GM12878 (cell line): ENCODE data around the gene WDFY4. TPM values are rescaled to one million over a fixed set of nuclear protein-coding genes. Genes with fewer than 3 reads are reported as not detected.

Experiments used
- BACH1 ChIP-seq: fragments of 450-650 bp; IDR thresholded peaks from 2 replicates; pipeline ENCODE4 v1.6.1; 2017; ENCODE audit warnings: mild to moderate bottlenecking, borderline replicate concordance
- BHLHE40 ChIP-seq, 2 experiments: fragments of 450-650 bp in 1 of 2; IDR thresholded peaks; 2 replicates each; pipeline ENCODE4 v1.6.1; 2011 to 2017; ENCODE audit warnings: low read depth in 2 of 2, borderline replicate concordance in 1 of 2, improper control_type of control experiment in 1 of 2, low read length in 1 of 2, mild to moderate bottlenecking in 1 of 2
- EED ChIP-seq: sonication (generic); IDR thresholded peaks from 2 replicates; pipeline ENCODE4 v1.6.1; 2016; ENCODE audit warnings: antibody characterized with exemption, low read depth
- FOS ChIP-seq: IDR thresholded peaks from 3 replicates; pipeline ENCODE4 v1.6.1; 2011; ENCODE audit warnings: borderline replicate concordance; ENCODE audit not compliant: insufficient read length; ENCODE audit errors: extremely low read depth
- NR2C1 ChIP-seq: fragments of 450-650 bp; IDR thresholded peaks from 2 replicates; pipeline ENCODE4 v1.6.1; 2017; ENCODE audit warnings: antibody characterized with exemption, mild to moderate bottlenecking, moderate library complexity
- NR2F1 ChIP-seq: fragments of 450-650 bp; conservative IDR thresholded peaks from 2 replicates; pipeline ENCODE4 v1.6.1; 2017; ENCODE audit warnings: mild to moderate bottlenecking
- POU2F2 ChIP-seq: IDR thresholded peaks from 3 replicates; pipeline ENCODE4 v1.6.1; 2011; ENCODE audit warnings: low read depth, mild to moderate bottlenecking, low read length, borderline replicate concordance
- SIN3A ChIP-seq: IDR thresholded peaks from 2 replicates; pipeline ENCODE4 v1.6.1; 2012; ENCODE audit warnings: low read depth, low read length, improper control_type of control experiment
- TARDBP ChIP-seq: IDR thresholded peaks from 2 replicates; pipeline ENCODE4 v1.6.1; 2016; ENCODE audit warnings: borderline replicate concordance
- polyA plus RNA-seq, 11 experiments: library from polyadenylated mRNA; depleted of rRNA in 4 of 11; unstranded in 6 of 11; stranded (reverse) in 5 of 11; fragments of >200 nt; fragmentation: Nextera tagmentation in 4 of 11; fragmentation: Illumina TruSeq in 1 of 11; extraction: Ambion mirVana in 4 of 11; extraction: Trizol in 1 of 11; gene quantifications; 1 replicate in 1 of 11; 2 replicates in 10 of 11; pipeline versions ENCODE4 v1.2.1 to v1.2.3, GENCODE V29; 2011 to 2016; ENCODE audit warnings: inconsistent platforms in 2 of 11, missing spikeins in 2 of 11, low read depth in 1 of 11
- total RNA-seq, 4 experiments: library from RNA; depleted of rRNA in 3 of 4; stranded (reverse); fragments of >200 nt in 3 of 4; fragmentation: Illumina TruSeq in 1 of 4; extraction: Trizol in 1 of 4; gene quantifications; 2 replicates each; pipeline versions ENCODE4 v1.2.1 to v1.2.3, GENCODE V29; 2013 to 2021
- TF ChIP-seq, protein P1 (sequence below): IDR thresholded peaks from 2 replicates; pipeline ENCODE4 v1.6.1; 2012; ENCODE audit warnings: mild to moderate bottlenecking, low read depth, low read length

Gene WDFY4
- total and polyA plus RNA-seq, 10 of the 15 experiments (the other 5 are each of a cell fraction or from before 2014, with no cell fraction given), result 13.5 to 132 (median 47.3) TPM

DNA sequence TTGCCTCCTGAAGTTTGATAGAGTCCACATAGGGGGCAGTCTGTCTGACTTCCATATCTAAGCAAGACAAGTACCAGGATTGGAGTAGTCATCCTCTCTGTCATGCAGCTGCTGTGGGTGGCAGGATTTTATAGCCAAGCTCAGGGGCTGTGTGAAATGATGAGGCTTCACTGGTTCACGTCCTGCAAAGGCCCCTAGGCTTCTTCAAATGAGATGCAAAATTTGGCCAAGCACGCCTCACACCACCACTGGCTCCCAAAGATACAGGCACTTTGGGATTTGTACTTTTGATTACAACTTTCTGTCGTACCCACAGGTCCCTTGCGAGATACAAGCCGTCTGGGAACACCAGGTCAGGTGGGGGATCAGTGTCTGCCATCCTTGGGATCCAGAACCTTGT, 67.1 kb downstream of the WDFY4 start (continued):
- TF ChIP-seq, protein P1, sequence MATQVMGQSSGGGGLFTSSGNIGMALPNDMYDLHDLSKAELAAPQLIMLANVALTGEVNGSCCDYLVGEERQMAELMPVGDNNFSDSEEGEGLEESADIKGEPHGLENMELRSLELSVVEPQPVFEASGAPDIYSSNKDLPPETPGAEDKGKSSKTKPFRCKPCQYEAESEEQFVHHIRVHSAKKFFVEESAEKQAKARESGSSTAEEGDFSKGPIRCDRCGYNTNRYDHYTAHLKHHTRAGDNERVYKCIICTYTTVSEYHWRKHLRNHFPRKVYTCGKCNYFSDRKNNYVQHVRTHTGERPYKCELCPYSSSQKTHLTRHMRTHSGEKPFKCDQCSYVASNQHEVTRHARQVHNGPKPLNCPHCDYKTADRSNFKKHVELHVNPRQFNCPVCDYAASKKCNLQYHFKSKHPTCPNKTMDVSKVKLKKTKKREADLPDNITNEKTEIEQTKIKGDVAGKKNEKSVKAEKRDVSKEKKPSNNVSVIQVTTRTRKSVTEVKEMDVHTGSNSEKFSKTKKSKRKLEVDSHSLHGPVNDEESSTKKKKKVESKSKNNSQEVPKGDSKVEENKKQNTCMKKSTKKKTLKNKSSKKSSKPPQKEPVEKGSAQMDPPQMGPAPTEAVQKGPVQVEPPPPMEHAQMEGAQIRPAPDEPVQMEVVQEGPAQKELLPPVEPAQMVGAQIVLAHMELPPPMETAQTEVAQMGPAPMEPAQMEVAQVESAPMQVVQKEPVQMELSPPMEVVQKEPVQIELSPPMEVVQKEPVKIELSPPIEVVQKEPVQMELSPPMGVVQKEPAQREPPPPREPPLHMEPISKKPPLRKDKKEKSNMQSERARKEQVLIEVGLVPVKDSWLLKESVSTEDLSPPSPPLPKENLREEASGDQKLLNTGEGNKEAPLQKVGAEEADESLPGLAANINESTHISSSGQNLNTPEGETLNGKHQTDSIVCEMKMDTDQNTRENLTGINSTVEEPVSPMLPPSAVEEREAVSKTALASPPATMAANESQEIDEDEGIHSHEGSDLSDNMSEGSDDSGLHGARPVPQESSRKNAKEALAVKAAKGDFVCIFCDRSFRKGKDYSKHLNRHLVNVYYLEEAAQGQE, result no peak
- no peak for TF ChIP-seq FOS
- TF ChIP-seq POU2F2, result no peak
- no peak for TF ChIP-seq BHLHE40 (IDR thresholded peaks at IDR 0.05; ENCODE audit: borderline replicate concordance in 1 of 2, low read depth in 2 of 2, low read length in 1 of 2)
- TF ChIP-seq EED, result no peak
- TF ChIP-seq NR2F1, result no peak
- TF ChIP-seq TARDBP, result no peak
- no peak for TF ChIP-seq BACH1
- TF ChIP-seq NR2C1, result no peak
- TF ChIP-seq SIN3A, result no peak
- TF ChIP-seq, all 136 proteins: peak for 0
